Measurements from ENCODE around the gene CRACR2A. TPM values are rescaled to one million over a fixed set of nuclear protein-coding genes. Genes with fewer than 3 reads are reported as not detected.

The CRACR2A gene
- total RNA-seq, 2 donors from 2014 or later: 1.1 to 4.7 TPM

DNA sequence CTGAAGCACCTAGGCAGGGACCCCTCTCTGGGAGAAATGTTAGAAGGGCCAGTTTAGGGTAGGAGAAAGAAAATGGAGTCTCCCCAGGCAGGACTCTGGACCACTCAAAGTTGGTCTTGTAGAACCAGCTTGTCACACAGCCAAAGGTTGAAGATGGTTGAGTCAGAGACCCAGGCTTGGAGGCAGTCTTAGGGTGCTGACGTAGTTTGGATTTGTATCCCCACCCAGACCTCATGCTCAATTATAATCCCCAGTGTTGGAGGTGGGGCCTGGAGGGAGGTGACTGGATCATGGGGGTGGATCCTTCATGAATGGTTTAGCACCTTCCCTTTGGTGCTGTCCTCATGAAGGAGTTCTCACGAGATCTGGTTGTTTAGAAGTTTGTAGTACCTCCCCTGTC, 121.2 kb downstream of the CRACR2A start:
- DNase-seq: no peak
- Histone ChIP-seq H3K27me3 (ENCODE audit: control insufficient read depth, insufficient read depth, low read length, poor library complexity, severe bottlenecking) (no peaks in the 10 kb centered on the region), H3K9ac (ENCODE audit: extremely low read depth, low read length, poor library complexity, severe bottlenecking) (no peak overlapping the region), H3K36me3 (ENCODE audit: control insufficient read depth, insufficient read depth, low read length) (no peaks in the 10 kb centered on the region), H3K9me3 (ENCODE audit: control insufficient read depth, low read length) (no peaks in the 10 kb centered on the region), H3K4me1 (ENCODE audit: control insufficient read depth, insufficient read depth, low read length) (peaks cover 7% of the 10 kb centered on the region), H3K27ac (ENCODE audit: low read depth, low read length) (no peak overlapping the region), H3K4me3 (ENCODE audit: low read length) (no peak overlapping the region)
- Mint-ChIP-seq H3K4me3 (no peak overlapping the region), H3K27me3 (ENCODE audit: insufficient read depth) (peaks cover 4% of the 10 kb centered on the region), H3K9me3 (no peaks in the 10 kb centered on the region), H3K36me3 (ENCODE audit: low read depth) (no peaks in the 10 kb centered on the region), H3K4me1 (peaks cover 16% of the 10 kb centered on the region), H3K27ac (no peak overlapping the region)
- no peak for TF ChIP-seq CTCF (conservative IDR thresholded peaks at IDR 0.05)
- 86 to 100% methylated on average over 1 to 2 of the region's 2 CpGs for WGBS, 2 experiments (ENCODE audit: insufficient coverage in 1 of 2, insufficient read length in 1 of 2)

GRCh38 chr12:3631272-3631637, 121.7 kb downstream of the CRACR2A start:
- Mint-ChIP-seq H3K9me3 (no peaks in the 10 kb centered on the region), H3K27me3 (ENCODE audit: insufficient read depth) (peaks cover 4% of the 10 kb centered on the region), H3K4me3 (no peak overlapping the region), H3K4me1 (peaks cover 16% of the 10 kb centered on the region), H3K27ac (no peak overlapping the region), H3K36me3 (ENCODE audit: low read depth) (no peaks in the 10 kb centered on the region)
- Histone ChIP-seq H3K27ac (ENCODE audit: low read depth, low read length) (no peak overlapping the region), H3K27me3 (ENCODE audit: control insufficient read depth, insufficient read depth, low read length, poor library complexity, severe bottlenecking) (no peaks in the 10 kb centered on the region), H3K4me1 (ENCODE audit: control insufficient read depth, insufficient read depth, low read length) (peaks cover 7% of the 10 kb centered on the region), H3K4me3 (ENCODE audit: low read length) (no peak overlapping the region), H3K36me3 (ENCODE audit: control insufficient read depth, insufficient read depth, low read length) (no peaks in the 10 kb centered on the region), H3K9ac (ENCODE audit: extremely low read depth, low read length, poor library complexity, severe bottlenecking) (no peak overlapping the region), H3K9me3 (ENCODE audit: control insufficient read depth, low read length) (no peaks in the 10 kb centered on the region)
- no peak for DNase-seq
- WGBS, 2 experiments (ENCODE audit: insufficient coverage in 1 of 2, insufficient read length in 1 of 2): 91 to 97% methylated on average over 4 to 7 of the region's 7 CpGs
- no peak for TF ChIP-seq CTCF (conservative IDR thresholded peaks at IDR 0.05)

DNA sequence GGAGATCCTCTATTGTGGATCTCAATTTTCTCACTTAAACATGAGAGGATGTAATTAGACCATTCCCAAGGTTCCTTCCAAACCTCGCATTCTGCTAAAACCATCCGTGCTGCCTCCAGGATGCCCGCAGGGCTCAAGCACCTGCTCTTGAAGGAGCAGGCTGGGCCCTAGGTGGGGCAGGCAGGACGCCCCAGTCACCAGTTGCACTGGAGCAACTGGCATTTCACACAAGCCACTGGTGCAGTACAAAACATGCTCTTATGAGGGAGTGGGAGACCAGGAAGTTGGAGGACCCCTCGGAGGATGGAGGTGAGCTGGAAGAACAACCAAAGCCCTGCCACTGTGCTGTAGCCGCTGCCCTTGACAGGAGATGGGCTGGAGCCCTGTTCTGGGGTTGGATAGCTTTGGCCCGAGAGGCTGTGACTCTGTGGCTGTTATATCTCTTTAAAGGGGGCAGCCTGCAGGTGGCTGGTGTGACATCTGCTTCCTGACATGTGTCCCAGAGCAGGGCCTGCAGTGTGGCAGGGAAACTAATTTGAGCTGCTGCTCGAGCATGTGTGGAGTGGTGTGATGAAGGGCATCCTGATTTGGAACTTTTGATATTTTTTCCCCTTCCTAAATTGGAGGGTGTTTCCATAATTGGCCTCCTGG, 122.2 kb downstream of the CRACR2A start:
- Mint-ChIP-seq H3K9me3 (no peaks in the 10 kb centered on the region), H3K4me3 (no peak overlapping the region), H3K4me1 (peaks cover 16% of the 10 kb centered on the region), H3K27ac (no peak overlapping the region), H3K27me3 (ENCODE audit: insufficient read depth) (peaks cover 4% of the 10 kb centered on the region), H3K36me3 (ENCODE audit: low read depth) (no peaks in the 10 kb centered on the region)
- Histone ChIP-seq H3K4me3 (ENCODE audit: low read length) (no peak overlapping the region), H3K27ac (ENCODE audit: low read depth, low read length) (no peak overlapping the region), H3K27me3 (ENCODE audit: control insufficient read depth, insufficient read depth, low read length, poor library complexity, severe bottlenecking) (no peaks in the 10 kb centered on the region), H3K4me1 (ENCODE audit: control insufficient read depth, insufficient read depth, low read length) (peaks cover 7% of the 10 kb centered on the region), H3K9ac (ENCODE audit: extremely low read depth, low read length, poor library complexity, severe bottlenecking) (no peak overlapping the region), H3K9me3 (ENCODE audit: control insufficient read depth, low read length) (no peaks in the 10 kb centered on the region), H3K36me3 (ENCODE audit: control insufficient read depth, insufficient read depth, low read length) (no peaks in the 10 kb centered on the region)
- no peak for TF ChIP-seq CTCF (conservative IDR thresholded peaks at IDR 0.05)
- WGBS, 2 experiments (ENCODE audit: insufficient coverage in 1 of 2, insufficient read length in 1 of 2): 93 to 100% methylated on average over 3 to 7 of the region's 8 CpGs
- DNase-seq: no peak

Measured in endodermal cell (in vitro differentiated cells).